Small intestine (tissue), 7 donors: ENCODE measurements around the gene SH3RF2. TPM values are rescaled to one million over a fixed set of nuclear protein-coding genes. Genes with fewer than 3 reads are reported as not detected.

Experiments used
- DNase-seq, 2 donors: peaks; one replicate each; pipeline versions ENCODE4 v3.0.0 to v3.0.0-alpha.2; 2013
- FAIRE-seq: peaks from 2 replicates; lab custom pipeline; 2012; peaks lifted over from hg19 to GRCh38; lab: Jason Lieb, UNC
- H3K27ac ChIP-seq, 3 donors: one replicate each; pipeline ENCODE4 v1.5.1; 2013; ENCODE audit warnings: low read length in 2 of 3, mild to moderate bottlenecking in 2 of 3, control low read depth in 1 of 3, inconsistent platforms in 1 of 3, low read depth in 1 of 3, moderate library complexity in 1 of 3
- H3K27me3 ChIP-seq, 3 donors: one replicate each; pipeline ENCODE4 v1.6.1; 2013; ENCODE audit warnings: low read length in 3 of 3, inconsistent platforms in 1 of 3; ENCODE audit not compliant: control insufficient read depth in 3 of 3, insufficient read depth in 3 of 3
- H3K36me3 ChIP-seq, 3 donors: one replicate each; pipeline ENCODE4 v1.6.1; 2013; ENCODE audit warnings: low read length in 3 of 3, inconsistent platforms in 1 of 3, low read depth in 1 of 3, mild to moderate bottlenecking in 1 of 3, moderate library complexity in 1 of 3; ENCODE audit not compliant: control insufficient read depth in 3 of 3, insufficient read depth in 2 of 3
- H3K4me1 ChIP-seq, 3 donors: one replicate each; pipeline ENCODE4 v1.6.1; 2013; ENCODE audit warnings: low read length in 2 of 3, inconsistent platforms in 1 of 3, low read depth in 1 of 3, mild to moderate bottlenecking in 1 of 3, moderate library complexity in 1 of 3; ENCODE audit not compliant: control insufficient read depth in 3 of 3, insufficient read depth in 2 of 3
- H3K4me3 ChIP-seq, 3 donors: one replicate each; pipeline ENCODE4 v1.5.1; 2013; ENCODE audit warnings: low read length in 3 of 3, control low read depth in 1 of 3, inconsistent platforms in 1 of 3, low read depth in 1 of 3, mild to moderate bottlenecking in 1 of 3, moderate library complexity in 1 of 3
- H3K9me3 ChIP-seq, 2 donors: one replicate each; pipeline ENCODE4 v1.6.1; 2013; ENCODE audit warnings: low read depth in 1 of 2, low read length in 1 of 2; ENCODE audit not compliant: control insufficient read depth in 2 of 2, insufficient read depth in 1 of 2
- WGBS, 3 donors: extraction: QIAGEN DNeasy Blood & Tissue Kit; methylation state at CpG; one replicate each; pipeline ENCODE4 v1.1.7; 2013; 5-methylcytosine and 5-hydroxymethylcytosine counted together
- polyA plus RNA-seq, 4 donors: library from polyadenylated mRNA; stranded (reverse) in 3 of 4; unstranded in 1 of 4; fragments of 200-250 nt in 3 of 4; fragments of 120-200 nt in 1 of 4; gene quantifications; one replicate each; pipeline versions ENCODE4 v1.2.1 to v1.2.3, GENCODE V29; 2013
- donor health status: healthy with polysubstance abuse.
- donor health status: control.
- donor health status: control.
- donor health status: Bipolar disorder and iron deficiency.
- donor health status: healthy.

The SH3RF2 gene
- polyA plus RNA-seq, 4 donors = 14.3 to 44.0 (median 24.3) TPM

DNA sequence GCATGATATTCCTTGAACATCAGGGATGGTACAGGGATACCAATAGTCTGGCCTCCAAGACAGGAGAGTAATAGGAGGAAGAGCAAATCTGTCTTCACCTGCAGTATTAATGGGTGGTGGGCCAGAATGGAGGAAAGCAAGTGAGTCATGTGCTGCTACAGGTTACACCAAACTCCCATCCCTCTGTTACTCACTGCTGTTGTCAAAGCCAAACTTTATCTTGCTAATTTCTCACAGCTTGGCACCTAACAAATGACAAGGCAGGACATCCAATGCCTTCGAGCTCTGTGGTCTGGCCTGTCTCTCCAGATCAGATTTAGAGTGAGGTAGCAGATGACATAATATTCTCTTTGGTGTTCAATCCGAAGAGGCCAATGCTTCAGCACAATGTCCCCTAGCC, 142.2 kb downstream of the SH3RF2 start:
- 76 to 79% (median 77%) methylated on average over 2 of the region's 2 CpGs for WGBS, 3 donors
- DNase-seq = no peak
- no peaks in the 10 kb centered on the region for H3K9me3 ChIP-seq

DNA sequence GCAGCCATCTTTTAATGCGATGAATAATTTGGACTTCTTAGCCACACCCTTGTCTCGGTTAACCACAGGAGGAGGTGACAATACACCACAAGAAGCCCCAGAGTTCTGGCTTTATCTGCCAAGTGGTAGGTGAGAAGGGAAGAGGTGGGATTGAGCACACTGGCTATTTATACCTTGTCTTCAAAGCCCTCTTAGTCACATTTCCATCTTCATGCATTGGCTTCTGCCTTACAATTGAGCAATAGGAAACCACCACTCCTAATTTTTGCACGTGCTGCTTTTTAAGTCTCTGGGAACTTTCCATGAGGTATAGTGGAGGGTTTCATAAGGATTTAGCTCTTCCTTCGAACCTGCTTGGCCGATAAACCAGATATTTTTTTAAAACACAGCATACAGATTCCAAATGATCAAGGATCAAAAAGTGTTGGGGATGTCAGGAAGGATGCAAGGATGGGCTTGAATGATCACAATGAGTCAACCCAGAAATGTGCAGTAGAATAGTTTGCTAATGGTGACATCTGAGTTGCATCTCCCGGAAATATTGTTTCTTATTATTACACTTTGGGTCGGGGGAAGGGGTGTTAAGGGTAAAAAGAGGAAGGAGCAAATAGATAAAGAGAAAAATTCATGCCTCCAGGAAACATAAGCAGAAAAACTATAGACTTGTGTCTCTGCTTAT, 143.5 kb downstream of the SH3RF2 start:
- H3K36me3 ChIP-seq = peaks cover 0 to 3% (median 2%) of the 10 kb centered on the region in 3 donors
- H3K4me3 ChIP-seq = no peak overlapping the region
- no peaks in the 10 kb centered on the region for H3K9me3 ChIP-seq
- no peak overlapping the region for H3K27ac ChIP-seq
- no peak for DNase-seq
- no peaks in the 10 kb centered on the region for H3K27me3 ChIP-seq
- H3K4me1 ChIP-seq = no peaks in the 10 kb centered on the region
- no peak for FAIRE-seq
- 54 to 76% (median 57%) methylated on average over 7 of the region's 7 CpGs for WGBS, 3 donors

More for the DNA sequence above, 142.2 kb downstream of the SH3RF2 start:
- Histone ChIP-seq H3K27ac (no peak overlapping the region), H3K27me3 (no peaks in the 10 kb centered on the region), H3K4me3 (no peak overlapping the region), H3K36me3 (peaks cover 0 to 3% (median 2%) of the 10 kb centered on the region in 3 donors), H3K4me1 (no peaks in the 10 kb centered on the region)
- no peak for FAIRE-seq

DNA sequence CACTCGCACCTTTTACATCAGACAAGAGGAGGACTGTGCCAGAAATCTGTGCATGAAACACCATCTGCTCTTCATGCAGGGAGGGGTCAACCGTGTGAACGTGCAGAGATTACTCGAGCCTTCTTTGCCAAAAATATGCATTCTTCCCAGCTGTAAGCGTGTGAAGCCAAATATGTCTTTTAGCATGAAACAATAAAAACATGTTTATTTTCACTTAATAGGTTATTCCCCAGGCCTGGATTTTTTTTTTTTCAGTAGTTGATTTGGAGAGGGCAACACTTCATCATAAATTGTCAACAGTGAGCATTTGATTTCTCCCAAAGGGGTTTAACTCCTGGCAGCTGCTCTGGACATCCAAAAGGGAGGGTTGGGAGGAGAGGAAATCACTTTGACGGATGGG, 145.2 kb downstream of the SH3RF2 start:
- no peak for FAIRE-seq

DNA sequence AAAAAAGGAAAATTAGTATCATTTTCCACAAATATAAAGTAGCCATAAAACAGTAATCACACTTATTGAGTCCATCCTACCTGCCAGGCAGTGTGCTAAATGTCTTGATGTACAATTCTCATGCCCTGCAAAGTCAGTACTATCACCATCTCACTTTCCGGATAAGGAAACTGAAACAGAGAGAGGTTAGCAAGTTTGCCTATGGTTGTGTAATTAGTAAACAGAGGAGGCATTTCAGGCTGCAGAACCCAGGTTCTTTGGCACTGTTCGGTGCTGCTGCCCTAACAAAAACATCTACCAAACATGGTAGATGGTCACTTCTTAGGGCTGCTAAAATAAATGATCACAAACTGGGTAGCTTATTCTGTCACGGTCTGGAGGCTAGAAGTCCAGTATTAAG, 146.4 kb downstream of the SH3RF2 start:
- WGBS, 3 donors = 56 to 70% (median 56%) methylated on average over 3 of the region's 3 CpGs
- no peak overlapping the region for H3K4me3 ChIP-seq

More for the DNA sequence above, 145.2 kb downstream of the SH3RF2 start:
- DNase-seq = no peak
- WGBS, 3 donors = 43 to 56% (median 48%) methylated on average over 6 of the region's 6 CpGs
- no peaks in the 10 kb centered on the region for H3K4me1 ChIP-seq
- peaks cover 0 to 3% (median 2%) of the 10 kb centered on the region in 3 donors for H3K36me3 ChIP-seq
- H3K27me3 ChIP-seq = no peaks in the 10 kb centered on the region
- H3K27ac ChIP-seq = no peak overlapping the region
- H3K4me3 ChIP-seq = no peak overlapping the region
- no peaks in the 10 kb centered on the region for H3K9me3 ChIP-seq

DNA sequence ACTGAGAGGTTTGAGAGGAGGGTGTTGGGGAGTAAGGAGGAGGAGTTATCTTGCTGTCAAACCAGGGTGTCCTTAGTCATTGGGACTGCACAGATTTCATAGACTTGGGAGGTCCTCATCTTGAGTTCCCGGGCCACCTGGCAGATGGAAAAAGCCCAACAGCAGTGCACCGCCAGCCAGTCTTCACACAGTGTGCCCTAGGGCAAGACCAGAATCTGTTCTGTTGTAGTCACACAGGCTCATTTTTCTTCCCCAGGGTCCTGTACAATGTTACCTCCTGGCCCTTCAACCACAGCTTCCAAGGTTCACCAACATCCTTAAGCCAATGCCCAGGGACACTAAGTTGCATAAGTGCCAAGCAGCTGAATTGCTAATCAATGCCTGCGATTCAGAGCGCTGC, 148.0 kb downstream of the SH3RF2 start:
- Histone ChIP-seq H3K27me3 (no peaks in the 10 kb centered on the region), H3K4me1 (no peaks in the 10 kb centered on the region), H3K9me3 (no peaks in the 10 kb centered on the region), H3K4me3 (no peak overlapping the region), H3K36me3 (no peaks in the 10 kb centered on the region), H3K27ac (no peak overlapping the region)
- 72 to 91% (median 82%) methylated on average over 4 of the region's 4 CpGs for WGBS, 3 donors
- no peak for FAIRE-seq
- DNase-seq = no peak

More for the DNA sequence above, 146.4 kb downstream of the SH3RF2 start:
- Histone ChIP-seq H3K4me1 (no peaks in the 10 kb centered on the region), H3K27me3 (no peaks in the 10 kb centered on the region), H3K36me3 (peaks cover 0 to 3% (median 2%) of the 10 kb centered on the region in 3 donors), H3K9me3 (no peaks in the 10 kb centered on the region), H3K27ac (no peak overlapping the region)
- DNase-seq (no peak), FAIRE-seq (no peak)

DNA sequence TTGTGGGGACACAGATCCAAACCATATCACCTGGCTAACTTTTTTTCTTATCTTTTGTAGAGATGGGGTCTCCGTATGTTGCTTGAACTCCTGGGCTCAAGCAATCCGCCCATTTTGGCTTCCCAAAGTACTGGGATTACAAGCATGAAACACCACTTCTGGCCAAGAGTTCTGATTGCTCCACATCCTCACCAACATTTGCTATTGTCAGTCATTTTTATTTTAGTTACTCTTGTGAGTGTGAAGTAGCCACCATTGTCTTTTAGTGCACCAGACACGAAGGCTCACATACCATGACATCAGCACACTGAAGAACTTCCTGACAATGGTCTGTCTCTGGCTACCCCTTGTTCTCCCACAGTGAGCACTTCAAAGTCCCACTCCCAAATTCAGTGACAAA, 151.7 kb downstream of the SH3RF2 start:
- H3K27ac ChIP-seq = no peak overlapping the region
- H3K4me3 ChIP-seq = no peak overlapping the region
- WGBS, 3 donors = 91 to 100% (median 96%) methylated on average over 3 of the region's 3 CpGs

DNA sequence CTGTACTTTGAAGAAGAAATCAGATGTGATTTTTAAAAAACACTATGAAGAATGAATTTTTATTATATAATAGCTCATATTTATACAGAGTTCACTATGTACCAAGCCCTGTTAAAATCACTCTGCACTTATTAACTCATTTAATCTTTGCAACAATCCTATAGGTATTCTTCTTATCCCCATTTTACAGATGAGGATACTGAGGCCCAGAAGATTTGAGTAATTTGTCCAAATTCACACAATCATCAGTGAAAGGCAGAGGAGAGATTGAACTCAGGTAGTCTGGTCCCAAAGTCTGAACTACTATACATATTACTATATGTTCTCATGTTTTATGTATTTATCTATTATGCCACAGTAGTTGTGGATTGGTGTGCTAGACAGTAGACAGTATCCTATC, 152.9 kb downstream of the SH3RF2 start:
- no peak overlapping the region for H3K4me3 ChIP-seq
- no peaks in the 10 kb centered on the region for H3K4me1 ChIP-seq
- DNase-seq (no peak), FAIRE-seq (no peak)
- H3K36me3 ChIP-seq = no peaks in the 10 kb centered on the region
- H3K27me3 ChIP-seq = no peaks in the 10 kb centered on the region
- no peak overlapping the region for H3K27ac ChIP-seq
- H3K9me3 ChIP-seq = no peaks in the 10 kb centered on the region

More for the DNA sequence above, 151.7 kb downstream of the SH3RF2 start:
- H3K9me3 ChIP-seq = no peaks in the 10 kb centered on the region
- no peaks in the 10 kb centered on the region for H3K36me3 ChIP-seq
- FAIRE-seq = no peak
- H3K27me3 ChIP-seq = no peaks in the 10 kb centered on the region
- no peaks in the 10 kb centered on the region for H3K4me1 ChIP-seq
- no peak for DNase-seq

DNA sequence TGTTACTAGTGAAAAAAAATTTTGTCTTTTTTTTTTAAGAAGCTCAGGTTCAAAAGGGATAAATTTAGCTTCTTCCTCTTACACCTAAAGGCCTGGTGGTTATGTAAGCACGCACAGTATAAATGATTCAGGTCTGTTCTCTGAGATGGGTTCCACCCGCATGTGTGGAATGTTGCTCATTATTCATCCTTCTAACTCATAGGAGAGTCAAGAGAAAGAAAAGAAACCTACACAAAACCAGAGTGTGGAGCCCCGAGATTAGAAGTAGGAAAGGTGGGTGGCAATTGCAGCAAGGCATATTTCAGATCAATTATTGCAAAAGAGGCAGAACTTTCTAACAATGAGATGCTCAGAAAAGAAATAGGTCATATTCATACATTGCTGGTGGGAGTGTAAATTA, 155.5 kb downstream of the SH3RF2 start:
- 89 to 90% (median 90%) methylated on average over 3 of the region's 3 CpGs for WGBS, 3 donors
- no peak overlapping the region for H3K4me3 ChIP-seq
- no peak overlapping the region for H3K27ac ChIP-seq
- no peaks in the 10 kb centered on the region for H3K9me3 ChIP-seq
- no peaks in the 10 kb centered on the region for H3K27me3 ChIP-seq
- no peaks in the 10 kb centered on the region for H3K4me1 ChIP-seq
- no peak for DNase-seq
- no peak for FAIRE-seq
- H3K36me3 ChIP-seq = no peaks in the 10 kb centered on the region

DNA sequence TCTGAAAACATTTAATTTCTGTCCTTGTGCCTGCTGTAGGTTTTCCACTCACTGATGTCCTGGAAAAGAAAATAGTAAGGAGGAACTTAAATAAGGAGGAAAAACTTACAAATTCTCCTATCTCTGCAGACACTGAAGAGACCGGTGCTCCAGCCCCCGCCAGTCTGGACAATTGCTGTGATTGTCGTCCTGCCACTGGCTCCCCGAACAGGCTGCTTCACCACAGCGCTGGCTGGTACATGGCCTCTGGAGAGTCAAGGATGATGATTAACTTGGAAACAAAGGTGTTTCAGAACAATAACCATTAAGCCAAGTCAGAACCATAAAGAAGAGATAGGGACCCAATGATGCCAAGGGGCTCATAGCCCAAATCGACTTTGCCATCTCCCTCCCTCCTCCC, 161.7 kb downstream of the SH3RF2 start:
- Histone ChIP-seq H3K27ac (no peak overlapping the region), H3K4me3 (no peak overlapping the region), H3K4me1 (no peaks in the 10 kb centered on the region), H3K36me3 (no peaks in the 10 kb centered on the region), H3K9me3 (no peaks in the 10 kb centered on the region), H3K27me3 (no peaks in the 10 kb centered on the region)
- 84 to 93% (median 90%) methylated on average over 6 of the region's 6 CpGs for WGBS, 3 donors
- no peak for FAIRE-seq
- no peak for DNase-seq
